ACC112 (cell line): Measurements from ENCODE around the gene WWTR1.

ENCODE experiments used
- H2AFZ ChIP-seq: fragments of 200-600 bp; sonication (generic); one replicate; pipeline ENCODE4 v1.6.0; 2017; ENCODE audit warnings: antibody characterized with exemption, low read length; ENCODE audit not compliant: unreplicated experiment
- H3K27ac ChIP-seq: fragments of 200-600 bp; sonication (generic); 2 replicates; pipeline ENCODE4 v1.5.1; 2014; ENCODE audit warnings: low read depth, mild to moderate bottlenecking, antibody characterized with exemption, low read length, moderate library complexity
- H3K27me3 ChIP-seq: fragments of 200-600 bp; sonication (generic); 2 replicates; pipeline ENCODE4 v1.6.1; 2014; ENCODE audit warnings: mild to moderate bottlenecking, antibody characterized with exemption, low read length, moderate library complexity, mixed read lengths; ENCODE audit not compliant: insufficient read depth
- H3K36me3 ChIP-seq: fragments of 200-600 bp; sonication (generic); 2 replicates; pipeline ENCODE4 v1.6.1; 2016; ENCODE audit warnings: mild to moderate bottlenecking, antibody characterized with exemption, low read length, moderate library complexity, mixed read lengths; ENCODE audit not compliant: insufficient read depth
- H3K4me1 ChIP-seq: fragments of 200-600 bp; sonication (generic); one replicate; pipeline ENCODE4 v1.6.1; 2016; ENCODE audit warnings: low read length, mixed read lengths; ENCODE audit not compliant: insufficient read depth, unreplicated experiment, control insufficient read depth
- H3K4me3 ChIP-seq: fragments of 200-600 bp; sonication (generic); 2 replicates; pipeline ENCODE4 v1.5.1; 2014; ENCODE audit warnings: mild to moderate bottlenecking, low read depth, low read length
- H3K79me2 ChIP-seq: fragments of 200-600 bp; sonication (generic); one replicate; pipeline ENCODE4 v1.6.0; 2016; ENCODE audit warnings: low read length; ENCODE audit not compliant: control insufficient read depth, unreplicated experiment, insufficient read depth

The WWTR1 gene

DNA sequence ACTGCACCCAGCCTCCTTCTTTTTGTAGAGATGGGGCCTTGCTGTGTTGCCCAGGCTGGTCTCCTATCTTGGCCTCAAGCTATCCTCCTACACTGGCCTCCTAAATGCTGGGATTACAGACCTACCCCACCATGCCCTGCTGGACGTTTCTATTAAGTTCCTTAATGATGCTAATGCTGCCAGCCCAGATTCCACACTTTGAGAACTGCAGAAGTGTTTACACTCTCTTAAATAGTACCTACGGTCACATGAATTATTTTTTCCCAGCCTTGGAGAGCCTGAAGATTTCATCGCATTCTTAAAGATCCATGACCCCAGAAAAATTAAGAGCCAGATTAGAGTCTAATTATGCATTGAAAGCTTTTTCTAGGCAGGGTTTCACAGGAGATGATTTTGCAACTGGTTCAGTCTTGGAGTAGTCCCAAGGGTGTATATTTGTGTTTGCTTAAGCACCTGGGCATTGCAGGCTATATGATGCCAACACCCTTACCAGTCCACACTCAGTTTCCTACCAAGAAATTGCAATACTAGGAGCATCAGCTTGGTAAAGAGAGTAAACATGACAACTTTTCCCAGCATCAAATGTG lies 146.7 kb downstream of the WWTR1 start:
- H3K27ac ChIP-seq, result no peak overlapping the region
- H3K36me3 ChIP-seq, result 0 out of 2 replicates have a peak, but pooled peaks cover under 1% of the 10 kb centered on the region
- H3K4me3 ChIP-seq, result no peak overlapping the region
- no peak overlapping the region for H2AFZ ChIP-seq
- H3K27me3 ChIP-seq, result no peaks in the 10 kb centered on the region
- H3K79me2 ChIP-seq, result no peaks in the 10 kb centered on the region
- peaks cover 24% of the 10 kb centered on the region for H3K4me1 ChIP-seq

DNA sequence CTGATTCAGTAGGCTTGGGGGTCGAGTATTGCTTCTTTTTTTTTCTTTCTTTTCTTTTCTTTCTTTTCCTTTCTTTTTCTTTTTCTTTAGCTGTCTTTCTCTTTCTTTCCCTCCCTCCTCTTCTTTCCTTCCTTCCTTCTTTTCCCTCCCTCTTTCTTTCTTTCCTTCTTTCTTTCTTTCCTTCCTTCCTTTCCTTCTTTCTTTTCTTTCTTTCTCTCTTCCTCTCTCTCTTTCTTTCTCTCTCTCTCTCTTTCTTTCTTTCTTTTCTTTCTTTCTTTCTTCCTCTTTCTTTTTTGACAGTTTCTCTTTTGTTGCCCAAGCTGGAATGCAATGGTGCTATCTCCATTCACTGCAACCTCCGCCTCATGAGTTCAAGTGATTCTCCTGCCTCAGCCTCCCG lies 147.3 kb downstream of the WWTR1 start:
- Histone ChIP-seq H3K4me3 (no peak overlapping the region), H3K4me1 (peaks cover 26% of the 10 kb centered on the region), H3K79me2 (no peaks in the 10 kb centered on the region), H3K27me3 (no peaks in the 10 kb centered on the region), H2AFZ (no peak overlapping the region), H3K27ac (no peak overlapping the region), H3K36me3 (no peaks in the 10 kb centered on the region)

DNA sequence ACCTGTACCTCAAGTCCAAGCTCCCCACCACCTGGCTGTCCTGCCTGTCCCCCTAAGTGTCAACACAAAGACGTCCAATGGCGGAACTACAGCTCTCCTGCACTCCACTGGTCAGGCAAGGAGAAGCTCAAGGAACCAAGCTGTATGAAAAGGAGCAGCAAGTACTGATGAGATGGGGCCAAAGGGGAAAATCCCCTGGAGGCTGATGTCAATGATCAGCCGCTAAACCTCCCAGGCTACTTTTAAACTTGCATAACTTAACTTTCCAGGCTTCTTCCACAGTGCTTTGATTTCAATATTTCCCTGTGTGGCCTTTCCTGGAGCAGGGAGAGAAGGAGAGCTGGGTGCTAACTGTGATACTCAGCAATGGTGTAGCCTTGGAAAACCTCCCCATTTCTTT lies 148.3 kb downstream of the WWTR1 start:
- Histone ChIP-seq H2AFZ (no peak overlapping the region), H3K27me3 (no peaks in the 10 kb centered on the region), H3K79me2 (no peaks in the 10 kb centered on the region), H3K4me1 (peaks cover 26% of the 10 kb centered on the region), H3K27ac (no peak overlapping the region), H3K4me3 (no peak overlapping the region), H3K36me3 (no peaks in the 10 kb centered on the region)

DNA sequence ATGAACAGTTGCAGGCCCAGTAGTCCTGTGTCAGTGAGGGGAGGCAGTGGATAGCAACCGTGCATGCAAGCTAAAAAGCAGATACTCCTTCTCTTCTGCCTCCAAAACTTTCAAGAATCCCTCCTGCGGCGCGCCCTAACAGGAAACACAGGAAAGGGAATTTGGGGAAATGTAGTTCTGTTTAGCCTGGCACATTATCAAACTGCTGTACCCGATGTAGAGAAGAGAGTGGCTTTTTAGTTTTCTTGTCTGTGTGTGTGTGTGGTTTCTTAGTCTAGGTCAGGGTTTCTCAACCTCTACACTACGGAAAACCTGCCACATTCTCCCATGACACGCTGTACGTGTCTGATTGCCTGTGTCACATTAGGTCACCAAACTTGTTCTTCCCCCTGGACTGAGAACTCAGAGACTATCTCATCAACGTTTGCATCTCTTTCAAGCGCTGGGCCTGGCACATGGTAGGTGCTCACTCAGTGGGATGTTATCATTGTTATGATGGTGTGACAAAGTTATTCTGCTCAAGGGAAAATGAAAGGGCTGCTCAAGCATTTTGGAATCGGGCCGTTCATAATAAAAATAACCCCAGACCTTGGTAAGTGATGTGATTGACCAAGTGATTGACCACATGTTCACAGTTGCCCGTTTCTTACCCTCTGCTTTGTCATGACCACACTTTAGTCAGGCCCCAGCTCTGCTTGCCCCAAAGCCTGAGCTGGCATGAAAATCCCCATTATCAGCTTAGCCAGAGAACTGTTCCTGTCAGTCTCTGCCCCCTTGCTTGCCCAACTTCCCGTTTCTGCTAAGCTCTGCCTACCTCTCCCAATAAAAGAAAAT lies 150.1 kb downstream of the WWTR1 start:
- Histone ChIP-seq H3K27ac (peak overlapping the region; percentile 62), H3K27me3 (no peaks in the 10 kb centered on the region), H3K4me3 (peak overlapping the region; percentile 25; the same call in 1 of the 2 replicates), H3K4me1 (peaks cover 26% of the 10 kb centered on the region), H3K79me2 (no peaks in the 10 kb centered on the region), H3K36me3 (no peaks in the 10 kb centered on the region), H2AFZ (peak overlapping the region; percentile 77)

DNA sequence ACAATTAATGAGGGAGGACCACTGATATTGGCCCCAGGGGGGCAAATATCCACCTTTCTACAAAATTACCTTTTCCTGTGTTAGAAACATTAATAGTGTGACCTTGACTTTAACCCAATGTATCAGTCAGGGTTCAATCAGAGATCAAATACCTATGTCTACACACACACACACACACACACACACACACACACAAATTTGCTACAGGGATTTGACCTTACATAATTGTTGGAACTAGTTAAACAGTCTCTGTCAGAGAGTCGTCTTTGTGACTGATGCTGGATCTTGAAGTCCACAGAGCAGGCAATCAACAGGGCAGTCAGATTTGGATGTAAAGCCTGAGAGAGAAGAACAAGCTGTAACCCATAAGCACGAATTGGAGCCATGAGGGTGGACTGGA lies 150.9 kb downstream of the WWTR1 start:
- Histone ChIP-seq H3K4me3 (peak overlapping the region; percentile 25; the same call in 1 of the 2 replicates), H3K27me3 (no peaks in the 10 kb centered on the region), H3K27ac (peak overlapping the region; percentile 62)

DNA sequence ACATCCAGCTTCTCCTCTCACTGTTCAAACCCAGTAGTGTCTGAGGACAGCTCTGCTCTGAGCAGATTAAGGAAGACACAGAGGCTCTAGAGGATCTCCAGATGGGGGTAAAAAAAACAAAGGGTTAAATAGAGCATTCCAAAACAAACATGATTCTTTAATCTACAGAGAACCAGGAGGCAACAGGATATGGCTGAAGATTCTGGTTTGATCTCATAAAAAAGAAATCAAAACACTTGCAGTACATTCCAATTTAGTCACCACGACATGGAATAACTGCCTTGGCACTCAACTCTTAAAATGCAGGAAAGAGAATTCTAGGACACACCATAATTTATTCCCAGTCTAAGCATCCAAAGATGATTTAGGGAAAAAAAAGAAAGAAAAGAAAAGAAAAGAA lies 151.3 kb downstream of the WWTR1 start:
- no peaks in the 10 kb centered on the region for H3K79me2 ChIP-seq
- H3K4me1 ChIP-seq, result peaks cover 29% of the 10 kb centered on the region
- H3K27ac ChIP-seq, result peak overlapping the region; percentile 62
- no peaks in the 10 kb centered on the region for H3K36me3 ChIP-seq
- H3K4me3 ChIP-seq, result peak overlapping the region; percentile 19; the same call in 1 of the 2 replicates
- no peaks in the 10 kb centered on the region for H3K27me3 ChIP-seq
- peak overlapping the region; percentile 41 for H2AFZ ChIP-seq

More for the DNA sequence above, 150.9 kb downstream of the WWTR1 start:
- H3K4me1 ChIP-seq, result peaks cover 26% of the 10 kb centered on the region
- H3K36me3 ChIP-seq, result no peaks in the 10 kb centered on the region
- no peaks in the 10 kb centered on the region for H3K79me2 ChIP-seq
- peak overlapping the region; percentile 77 for H2AFZ ChIP-seq

DNA sequence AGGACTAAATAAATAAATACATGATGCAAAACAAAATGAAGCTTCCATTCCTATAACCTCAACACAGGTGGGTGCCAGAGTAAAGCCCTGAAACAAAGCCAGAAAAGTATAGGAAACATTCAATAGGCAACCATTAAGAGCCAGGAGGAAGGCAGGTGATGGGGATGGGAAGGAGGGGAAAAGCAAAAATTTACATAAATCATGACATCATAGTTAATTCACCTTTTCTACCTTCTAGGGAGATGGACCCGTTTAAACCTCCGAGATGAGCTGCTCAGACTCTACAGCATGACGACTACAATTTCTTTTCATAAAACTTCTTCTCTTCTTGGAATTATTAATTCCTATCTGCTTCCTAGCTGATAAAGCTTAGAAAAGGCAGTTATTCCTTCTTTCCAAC lies 155.4 kb downstream of the WWTR1 start:
- Histone ChIP-seq H3K27me3 (no peaks in the 10 kb centered on the region), H3K4me3 (no peak overlapping the region), H3K79me2 (no peaks in the 10 kb centered on the region), H3K36me3 (no peaks in the 10 kb centered on the region), H2AFZ (no peak overlapping the region), H3K27ac (no peak overlapping the region), H3K4me1 (peaks cover 25% of the 10 kb centered on the region)

- Histone ChIP-seq H3K27me3 (no peaks in the 10 kb centered on the region), H3K79me2 (no peaks in the 10 kb centered on the region), H2AFZ (no peak overlapping the region)
Observed at GRCh38 chr3:149501524-149501923, 156.3 kb downstream of the WWTR1 start.

DNA sequence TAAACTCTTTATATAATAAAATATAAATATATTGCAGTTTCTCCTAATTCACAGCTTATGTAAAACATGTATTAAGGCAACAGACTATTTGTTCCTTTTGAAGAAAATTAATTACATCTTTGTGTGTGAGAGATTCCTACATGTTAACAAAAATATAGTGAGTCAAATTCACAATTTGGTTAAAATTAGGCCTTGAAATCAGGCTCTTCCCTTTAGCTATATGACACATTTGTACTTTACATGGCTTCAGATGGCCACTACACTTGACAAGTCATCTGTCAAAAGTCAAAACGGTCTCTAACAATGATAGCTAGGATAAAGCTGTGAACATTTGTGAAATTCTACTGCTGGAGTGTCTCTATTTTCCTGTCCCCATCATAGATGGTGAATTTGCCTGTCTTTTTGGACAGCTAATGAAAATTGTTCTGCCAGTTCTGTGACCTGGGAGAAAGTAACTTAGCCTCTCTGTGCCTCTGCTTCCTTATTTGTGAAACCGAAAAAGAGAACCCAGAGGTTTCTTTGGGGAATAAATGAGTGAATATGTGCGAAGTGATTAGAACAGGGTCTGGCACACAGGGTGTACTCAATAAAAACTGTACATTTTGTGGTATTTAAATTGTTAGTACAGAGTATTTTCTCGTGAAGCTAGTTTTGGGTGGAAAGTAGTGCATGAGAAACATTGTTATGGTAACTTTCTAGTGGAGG lies 159.7 kb downstream of the WWTR1 start:
- Histone ChIP-seq H3K79me2 (no peaks in the 10 kb centered on the region), H3K4me3 (no peak overlapping the region), H3K4me1 (peaks cover 24% of the 10 kb centered on the region), H3K27me3 (no peaks in the 10 kb centered on the region), H3K27ac (no peak overlapping the region), H2AFZ (no peak overlapping the region), H3K36me3 (no peaks in the 10 kb centered on the region)

More at GRCh38 chr3:149501524-149501923, 156.3 kb downstream of the WWTR1 start:
- no peaks in the 10 kb centered on the region for H3K36me3 ChIP-seq
- H3K27ac ChIP-seq, result peak overlapping the region; percentile 42; the same call in 1 of the 2 replicates
- H3K4me3 ChIP-seq, result no peak overlapping the region
- H3K4me1 ChIP-seq, result peaks cover 20% of the 10 kb centered on the region

- no peak overlapping the region for H3K4me3 ChIP-seq
- H3K36me3 ChIP-seq, result no peaks in the 10 kb centered on the region
- no peak overlapping the region for H2AFZ ChIP-seq
- H3K79me2 ChIP-seq, result no peaks in the 10 kb centered on the region
- H3K4me1 ChIP-seq, result peaks cover 24% of the 10 kb centered on the region
- H3K27me3 ChIP-seq, result no peaks in the 10 kb centered on the region
- H3K27ac ChIP-seq, result no peak overlapping the region
Observed at GRCh38 chr3:149496891-149497290, 160.9 kb downstream of the WWTR1 start.
